Trophoblast cell (in vitro differentiated cells and primary cell): ENCODE results near the gene FEM1B.

Source experiments
- DNase-seq, 2 donors: peaks; one replicate each; pipeline ENCODE4 v3.0.0-alpha.2; 2016
- H2AFZ ChIP-seq: 2 replicates; pipeline ENCODE4 v1.6.1; 2013; ENCODE audit warnings: low read length, moderate library complexity, mild to moderate bottlenecking; ENCODE audit not compliant: insufficient read depth, poor library complexity
- H2AK5ac ChIP-seq: 2 replicates; pipeline ENCODE4 v1.6.1; 2013; ENCODE audit warnings: mild to moderate bottlenecking, low read length
- H2BK120ac ChIP-seq: 2 replicates; pipeline ENCODE4 v1.6.1; 2013; ENCODE audit warnings: low read length, mild to moderate bottlenecking, moderate library complexity; ENCODE audit not compliant: insufficient read depth, poor library complexity
- H2BK12ac ChIP-seq: 2 replicates; pipeline ENCODE4 v1.6.1; 2013; ENCODE audit warnings: mild to moderate bottlenecking, low read length, moderate library complexity
- H2BK5ac ChIP-seq: 2 replicates; pipeline ENCODE4 v1.6.1; 2013; ENCODE audit warnings: low read length, low read depth, moderate library complexity, mild to moderate bottlenecking; ENCODE audit not compliant: poor library complexity
- H3K14ac ChIP-seq: 2 replicates; pipeline ENCODE4 v1.6.1; 2013; ENCODE audit warnings: mild to moderate bottlenecking, low read length
- H3K18ac ChIP-seq: 2 replicates; pipeline ENCODE4 v1.6.1; 2013; ENCODE audit warnings: mild to moderate bottlenecking, low read length
- H3K23ac ChIP-seq: 2 replicates; pipeline ENCODE4 v1.6.1; 2013; ENCODE audit warnings: low read length
- H3K27ac ChIP-seq: 2 replicates; pipeline ENCODE4 v1.5.1; 2013; ENCODE audit warnings: low read depth, mild to moderate bottlenecking, inconsistent platforms, low read length, moderate library complexity
- H3K27me3 ChIP-seq: 2 replicates; pipeline ENCODE4 v1.6.1; 2013; ENCODE audit warnings: inconsistent platforms, mild to moderate bottlenecking, low read length, moderate library complexity; ENCODE audit not compliant: insufficient read depth
- H3K36me3 ChIP-seq, 2 experiments: 1 replicate in 1 of 2; 2 replicates in 1 of 2; pipeline ENCODE4 v1.6.1; 2013; ENCODE audit warnings: low read length in 2 of 2, mild to moderate bottlenecking in 2 of 2, moderate library complexity in 1 of 2; ENCODE audit not compliant: insufficient read depth in 2 of 2, control insufficient read depth in 1 of 2
- H3K4ac ChIP-seq: 2 replicates; pipeline ENCODE4 v1.6.1; 2013; ENCODE audit warnings: low read depth, mild to moderate bottlenecking, low read length, moderate library complexity
- H3K4me1 ChIP-seq, 2 experiments: 1 replicate in 1 of 2; 2 replicates in 1 of 2; pipeline ENCODE4 v1.6.1; 2013; ENCODE audit warnings: low read length in 2 of 2, mild to moderate bottlenecking in 2 of 2, moderate library complexity in 1 of 2; ENCODE audit not compliant: insufficient read depth in 2 of 2, control insufficient read depth in 1 of 2
- H3K4me2 ChIP-seq: 2 replicates; pipeline ENCODE4 v1.6.1; 2013; ENCODE audit warnings: inconsistent platforms, mild to moderate bottlenecking, low read length, moderate library complexity
- H3K4me3 ChIP-seq: 2 replicates; pipeline ENCODE4 v1.5.1; 2013; ENCODE audit warnings: mild to moderate bottlenecking, low read depth, low read length, inconsistent platforms
- H3K79me1 ChIP-seq: one replicate; pipeline ENCODE4 v1.6.1; 2013; ENCODE audit warnings: low read length
- H3K79me2 ChIP-seq: 2 replicates; pipeline ENCODE4 v1.6.1; 2013; ENCODE audit warnings: low read length, mild to moderate bottlenecking; ENCODE audit not compliant: control insufficient read depth, insufficient read depth, poor library complexity
- H3K9ac ChIP-seq: 2 replicates; pipeline ENCODE4 v1.6.1; 2013; ENCODE audit warnings: mild to moderate bottlenecking, low read length
- H3K9me3 ChIP-seq: 2 replicates; pipeline ENCODE4 v1.6.1; 2013; ENCODE audit warnings: low read depth, mild to moderate bottlenecking, control low read depth, inconsistent platforms, low read length; ENCODE audit not compliant: insufficient read depth
- H4K12ac ChIP-seq: 2 replicates; pipeline ENCODE4 v1.6.1; 2013; ENCODE audit warnings: low read depth, mild to moderate bottlenecking, low read length, moderate library complexity
- H4K8ac ChIP-seq: 2 replicates; pipeline ENCODE4 v1.6.1; 2013; ENCODE audit warnings: low read depth, mild to moderate bottlenecking, low read length, moderate library complexity
- H4K91ac ChIP-seq: one replicate; pipeline ENCODE4 v1.6.1; 2013; ENCODE audit warnings: low read depth, mild to moderate bottlenecking, low read length, moderate library complexity
- WGBS: extraction: QIAGEN DNeasy Blood & Tissue Kit; methylation state at CpG from one replicate; pipeline ENCODE4 v1.1.7; 2013; ENCODE audit warnings: missing lambda C conversion rate; ENCODE audit not compliant: insufficient read length, insufficient coverage; ENCODE audit errors: extremely low coverage; 5-methylcytosine and 5-hydroxymethylcytosine counted together

The FEM1B gene

DNA sequence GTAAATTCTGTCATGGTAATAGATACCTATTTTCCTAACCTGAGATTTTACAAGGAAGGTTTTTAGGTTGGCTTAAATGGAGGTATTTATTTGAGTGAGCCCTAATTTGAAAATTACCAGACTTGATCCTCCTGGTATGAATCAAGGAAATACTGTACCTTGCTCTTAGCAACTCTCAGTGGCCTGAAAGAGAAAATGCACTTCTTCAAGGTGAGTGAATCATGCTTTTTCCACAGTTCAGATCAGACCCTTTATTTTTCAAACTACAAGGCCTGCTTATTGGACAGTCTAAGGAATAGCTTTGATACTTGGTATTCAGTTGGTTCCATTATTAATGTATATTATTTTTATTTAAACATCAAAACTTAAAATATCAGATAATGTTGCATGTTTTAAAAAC lies 15.4 kb downstream of the FEM1B start:
- DNase-seq: no peak
- no peak overlapping the region for H2BK120ac ChIP-seq
- no peaks in the 10 kb centered on the region for H3K4me1 ChIP-seq
- no peak overlapping the region for H3K18ac ChIP-seq
- no peak overlapping the region for H3K27ac ChIP-seq
- no peaks in the 10 kb centered on the region for H3K9me3 ChIP-seq
- H2BK12ac ChIP-seq: no peak overlapping the region
- H3K79me1 ChIP-seq: no peaks in the 10 kb centered on the region
- peaks cover 6 to 19% of the 10 kb centered on the region in 2 experiments for H3K36me3 ChIP-seq
- no peak overlapping the region for H3K4me2 ChIP-seq
- H3K23ac ChIP-seq: no peak overlapping the region
- no peak overlapping the region for H4K8ac ChIP-seq
- H2BK5ac ChIP-seq: no peak overlapping the region
- H3K9ac ChIP-seq: no peak overlapping the region
- H2AK5ac ChIP-seq: no peak overlapping the region
- no peak overlapping the region for H2AFZ ChIP-seq
- H4K12ac ChIP-seq: no peak overlapping the region
- H3K4ac ChIP-seq: no peak overlapping the region
- H3K27me3 ChIP-seq: no peaks in the 10 kb centered on the region
- no peak overlapping the region for H4K91ac ChIP-seq
- H3K14ac ChIP-seq: no peak overlapping the region
- no peak overlapping the region for H3K4me3 ChIP-seq
- H3K79me2 ChIP-seq: no peaks in the 10 kb centered on the region

- no peak for DNase-seq
- no CpG with 5 or more reads among the region's 4 CpGs for WGBS
- Histone ChIP-seq H2BK5ac (no peak overlapping the region), H4K91ac (no peak overlapping the region), H3K79me1 (no peaks in the 10 kb centered on the region), H3K14ac (no peak overlapping the region), H2BK120ac (no peak overlapping the region), H3K18ac (no peak overlapping the region), H4K8ac (no peak overlapping the region), H2AFZ (no peak overlapping the region), H3K4me2 (no peak overlapping the region), H3K27ac (no peak overlapping the region), H3K36me3 (peaks cover 5 to 16% of the 10 kb centered on the region in 2 experiments), H3K79me2 (no peaks in the 10 kb centered on the region), H3K27me3 (no peaks in the 10 kb centered on the region), H2AK5ac (no peak overlapping the region), H3K9me3 (no peaks in the 10 kb centered on the region), H4K12ac (no peak overlapping the region), H3K4ac (no peak overlapping the region), H3K9ac (no peak overlapping the region), H3K4me1 (no peaks in the 10 kb centered on the region), H3K4me3 (no peak overlapping the region), H2BK12ac (no peak overlapping the region), H3K23ac (no peak overlapping the region)
Observed at GRCh38 chr15:68295014-68295805, 17.7 kb downstream of the FEM1B start.

GRCh38 chr15:68298336-68298735 lies 20.8 kb downstream of the FEM1B start:
- no peak overlapping the region for H2BK12ac ChIP-seq
- no peaks in the 10 kb centered on the region for H3K79me1 ChIP-seq
- H3K36me3 ChIP-seq: peaks cover 2 to 8% of the 10 kb centered on the region in 2 experiments
- H3K4me3 ChIP-seq: no peak overlapping the region
- no peak for DNase-seq
- H3K79me2 ChIP-seq: no peaks in the 10 kb centered on the region
- no CpG with 5 or more reads among the region's 3 CpGs for WGBS
- no peak overlapping the region for H2AK5ac ChIP-seq
- no peak overlapping the region for H3K4ac ChIP-seq
- no peak overlapping the region for H2BK120ac ChIP-seq
- H3K4me2 ChIP-seq: no peak overlapping the region
- no peak overlapping the region for H3K27ac ChIP-seq
- H2BK5ac ChIP-seq: no peak overlapping the region
- no peaks in the 10 kb centered on the region for H3K9me3 ChIP-seq
- no peak overlapping the region for H3K14ac ChIP-seq
- H4K12ac ChIP-seq: no peak overlapping the region
- H4K8ac ChIP-seq: no peak overlapping the region
- H3K18ac ChIP-seq: no peak overlapping the region
- no peak overlapping the region for H3K23ac ChIP-seq
- H3K4me1 ChIP-seq: no peaks in the 10 kb centered on the region
- no peak overlapping the region for H4K91ac ChIP-seq
- no peaks in the 10 kb centered on the region for H3K27me3 ChIP-seq
- H2AFZ ChIP-seq: no peak overlapping the region
- no peak overlapping the region for H3K9ac ChIP-seq

GRCh38 chr15:68298882-68299381 lies 21.4 kb downstream of the FEM1B start:
- WGBS: no CpG with 5 or more reads among the region's 6 CpGs

More at GRCh38 chr15:68298882-68299381, 21.4 kb downstream of the FEM1B start:
- H4K12ac ChIP-seq: no peak overlapping the region
- H3K4ac ChIP-seq: no peak overlapping the region
- H3K36me3 ChIP-seq: peaks cover 2 to 8% of the 10 kb centered on the region in 2 experiments
- no peak overlapping the region for H3K4me3 ChIP-seq
- H3K79me1 ChIP-seq: no peaks in the 10 kb centered on the region
- H2BK5ac ChIP-seq: no peak overlapping the region
- H2AK5ac ChIP-seq: no peak overlapping the region
- no peaks in the 10 kb centered on the region for H3K4me1 ChIP-seq
- no peaks in the 10 kb centered on the region for H3K27me3 ChIP-seq
- H3K4me2 ChIP-seq: no peak overlapping the region
- no peak overlapping the region for H3K9ac ChIP-seq
- H3K27ac ChIP-seq: no peak overlapping the region
- no peak overlapping the region for H4K8ac ChIP-seq
- peak in 1 of 2 donors; percentile 10 for DNase-seq
- no peak overlapping the region for H3K23ac ChIP-seq
- H3K18ac ChIP-seq: no peak overlapping the region
- no peak overlapping the region for H4K91ac ChIP-seq
- no peaks in the 10 kb centered on the region for H3K9me3 ChIP-seq
- H3K14ac ChIP-seq: no peak overlapping the region
- no peak overlapping the region for H2BK120ac ChIP-seq
- H2AFZ ChIP-seq: no peak overlapping the region
- no peak overlapping the region for H2BK12ac ChIP-seq
- H3K79me2 ChIP-seq: no peaks in the 10 kb centered on the region
